SK-N-SH treated with all-trans-retinoic acid at 6 μM for 48 hours (cell line): ENCODE measurements around the gene ADD1.

ENCODE experiments used
- CSDC2 ChIP-seq: fragments of 250-450 bp; sonication (Bioruptor Pico); IDR thresholded peaks from 2 replicates; pipeline ENCODE4 v1.5.0; 2020; ENCODE audit warnings: mild to moderate bottlenecking, moderate library complexity
- RARB ChIP-seq: fragments of 250-450 bp; sonication (Bioruptor Pico); IDR thresholded peaks from 2 replicates; pipeline ENCODE4 v1.8.0; 2021; ENCODE audit warnings: mild to moderate bottlenecking, moderate library complexity
- SNAI2 ChIP-seq: fragments of 250-450 bp; sonication (Bioruptor Pico); IDR thresholded peaks from 2 replicates; pipeline ENCODE4 v1.5.0; 2020; ENCODE audit warnings: mild to moderate bottlenecking, moderate library complexity
- TOX ChIP-seq: fragments of 250-450 bp; sonication (Bioruptor Pico); IDR thresholded peaks from 2 replicates; pipeline ENCODE4 v1.8.0; 2021; ENCODE audit warnings: mild to moderate bottlenecking, moderate library complexity, borderline replicate concordance
- ZFP3 ChIP-seq: fragments of 250-450 bp; sonication (Bioruptor Pico); IDR thresholded peaks from 2 replicates; pipeline ENCODE4 v1.5.0; 2020; ENCODE audit warnings: mild to moderate bottlenecking, moderate library complexity
- ZFP30 ChIP-seq: fragments of 450-650 bp; formaldehyde crosslinking; IDR thresholded peaks from 2 replicates; pipeline ENCODE4 v1.5.0; 2022; ENCODE audit warnings: mild to moderate bottlenecking, moderate library complexity
- ZNF565 ChIP-seq: fragments of 450-650 bp; formaldehyde crosslinking; conservative IDR thresholded peaks from 2 replicates; pipeline ENCODE4 v1.5.0; 2020; ENCODE audit warnings: low read depth, mild to moderate bottlenecking, moderate library complexity
- ZNF8 ChIP-seq: fragments of 450-650 bp; formaldehyde crosslinking; IDR thresholded peaks from 2 replicates; pipeline ENCODE4 v1.5.0; 2020; ENCODE audit warnings: mild to moderate bottlenecking, moderate library complexity
- TF ChIP-seq, protein P1 (sequence below): fragments of 250-450 bp; sonication (Bioruptor Pico); IDR thresholded peaks from 2 replicates; pipeline ENCODE4 v1.5.1; 2020; ENCODE audit warnings: low read depth, mild to moderate bottlenecking, moderate library complexity
- TF ChIP-seq, protein P2 (sequence below): fragments of 250-450 bp; sonication (Bioruptor Pico); IDR thresholded peaks from 2 replicates; pipeline ENCODE4 v1.8.0; 2020; ENCODE audit warnings: mild to moderate bottlenecking, moderate library complexity, borderline replicate concordance

DNA sequence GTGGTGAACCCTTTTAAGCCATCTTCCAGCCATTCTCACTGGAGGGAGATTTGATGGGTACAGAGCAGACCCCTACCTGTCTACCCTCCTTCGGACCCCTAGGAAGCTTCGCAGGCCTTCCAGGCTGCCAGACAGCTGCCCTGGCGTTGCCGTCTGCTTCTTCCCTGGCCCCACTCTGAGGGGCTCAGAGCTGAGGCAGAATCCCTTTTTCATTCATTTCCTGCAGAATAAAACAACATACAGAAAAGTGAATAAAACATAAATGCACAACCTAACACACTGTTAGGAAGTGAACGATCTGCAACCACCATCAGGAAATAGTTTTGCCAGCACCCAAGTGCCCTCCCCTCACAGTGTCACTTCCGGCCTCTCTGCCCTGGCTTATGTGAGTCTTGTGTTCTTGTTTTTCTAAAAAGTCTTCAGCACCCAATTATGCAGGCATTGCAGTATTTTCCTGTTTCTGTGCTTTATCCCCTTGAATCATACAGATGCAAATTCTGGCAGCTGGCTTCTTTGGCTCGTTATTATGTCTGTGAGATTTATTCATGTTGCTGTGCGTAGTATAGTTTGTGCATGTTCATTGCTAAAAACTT, 5.6 kb upstream of the ADD1 start:
- TF ChIP-seq RARB (CRISPR knock-in tag) (no peak), SNAI2 (CRISPR knock-in tag) (no peak), ZFP30 (CRISPR knock-in tag) (no peak), ZNF565 (CRISPR knock-in tag) (no peak), ZFP3 (CRISPR knock-in tag) (no peak), CSDC2 (CRISPR knock-in tag) (no peak), TOX (CRISPR knock-in tag) (no peak), ZNF8 (no peak)
- TF ChIP-seq, protein P1, sequence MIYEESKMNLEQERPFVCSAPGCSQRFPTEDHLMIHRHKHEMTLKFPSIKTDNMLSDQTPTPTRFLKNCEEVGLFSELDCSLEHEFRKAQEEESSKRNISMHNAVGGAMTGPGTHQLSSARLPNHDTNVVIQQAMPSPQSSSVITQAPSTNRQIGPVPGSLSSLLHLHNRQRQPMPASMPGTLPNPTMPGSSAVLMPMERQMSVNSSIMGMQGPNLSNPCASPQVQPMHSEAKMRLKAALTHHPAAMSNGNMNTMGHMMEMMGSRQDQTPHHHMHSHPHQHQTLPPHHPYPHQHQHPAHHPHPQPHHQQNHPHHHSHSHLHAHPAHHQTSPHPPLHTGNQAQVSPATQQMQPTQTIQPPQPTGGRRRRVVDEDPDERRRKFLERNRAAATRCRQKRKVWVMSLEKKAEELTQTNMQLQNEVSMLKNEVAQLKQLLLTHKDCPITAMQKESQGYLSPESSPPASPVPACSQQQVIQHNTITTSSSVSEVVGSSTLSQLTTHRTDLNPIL (CRISPR knock-in tag), result no peak
- TF ChIP-seq, protein P2, sequence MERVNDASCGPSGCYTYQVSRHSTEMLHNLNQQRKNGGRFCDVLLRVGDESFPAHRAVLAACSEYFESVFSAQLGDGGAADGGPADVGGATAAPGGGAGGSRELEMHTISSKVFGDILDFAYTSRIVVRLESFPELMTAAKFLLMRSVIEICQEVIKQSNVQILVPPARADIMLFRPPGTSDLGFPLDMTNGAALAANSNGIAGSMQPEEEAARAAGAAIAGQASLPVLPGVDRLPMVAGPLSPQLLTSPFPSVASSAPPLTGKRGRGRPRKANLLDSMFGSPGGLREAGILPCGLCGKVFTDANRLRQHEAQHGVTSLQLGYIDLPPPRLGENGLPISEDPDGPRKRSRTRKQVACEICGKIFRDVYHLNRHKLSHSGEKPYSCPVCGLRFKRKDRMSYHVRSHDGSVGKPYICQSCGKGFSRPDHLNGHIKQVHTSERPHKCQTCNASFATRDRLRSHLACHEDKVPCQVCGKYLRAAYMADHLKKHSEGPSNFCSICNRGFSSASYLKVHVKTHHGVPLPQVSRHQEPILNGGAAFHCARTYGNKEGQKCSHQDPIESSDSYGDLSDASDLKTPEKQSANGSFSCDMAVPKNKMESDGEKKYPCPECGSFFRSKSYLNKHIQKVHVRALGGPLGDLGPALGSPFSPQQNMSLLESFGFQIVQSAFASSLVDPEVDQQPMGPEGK, result no peak
